Measurements from ENCODE around the gene ZNF428. TPM values are rescaled to one million over a fixed set of nuclear protein-coding genes. Genes with fewer than 3 reads are reported as not detected.

ZNF428 gene
- total RNA-seq, 1 donor = 37.3 TPM

DNA sequence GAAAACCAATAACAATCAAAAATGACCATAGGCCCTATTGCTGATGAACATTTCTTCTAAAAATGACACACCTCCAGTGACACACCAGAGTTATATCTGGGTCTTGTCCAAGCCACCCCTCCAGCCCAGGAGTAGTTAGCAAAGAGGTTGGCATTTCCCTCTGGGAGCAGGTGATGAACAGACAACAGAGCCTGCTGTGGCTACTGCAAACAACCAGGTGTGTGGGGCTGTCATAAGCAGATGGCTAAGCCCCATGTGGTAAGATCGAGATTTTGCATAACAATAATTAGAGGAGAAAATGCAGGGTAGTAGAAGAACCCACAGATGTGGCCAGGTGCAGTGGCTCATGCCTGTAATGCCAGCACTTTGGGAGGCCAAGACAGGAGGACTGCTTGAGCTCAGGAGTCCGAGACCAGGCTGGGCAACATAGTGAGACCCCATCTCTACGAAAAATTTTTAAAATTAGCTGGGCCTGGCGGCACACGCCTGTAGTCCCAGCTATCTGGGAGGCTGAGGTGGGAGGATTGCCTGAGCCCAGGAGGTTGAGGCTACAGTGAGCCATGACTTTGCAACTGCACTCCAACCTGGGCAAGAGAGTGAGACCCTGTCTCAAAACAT lies 49.1 kb downstream of the ZNF428 start:
- DNase-seq (ENCODE audit: insufficient read length, low spot score, missing footprints) = peak; percentile 48
- H3K36me3 ChIP-seq (ENCODE audit: insufficient read depth, low read length) = peaks cover 3% of the 10 kb centered on the region
- TF ChIP-seq, protein P1, sequence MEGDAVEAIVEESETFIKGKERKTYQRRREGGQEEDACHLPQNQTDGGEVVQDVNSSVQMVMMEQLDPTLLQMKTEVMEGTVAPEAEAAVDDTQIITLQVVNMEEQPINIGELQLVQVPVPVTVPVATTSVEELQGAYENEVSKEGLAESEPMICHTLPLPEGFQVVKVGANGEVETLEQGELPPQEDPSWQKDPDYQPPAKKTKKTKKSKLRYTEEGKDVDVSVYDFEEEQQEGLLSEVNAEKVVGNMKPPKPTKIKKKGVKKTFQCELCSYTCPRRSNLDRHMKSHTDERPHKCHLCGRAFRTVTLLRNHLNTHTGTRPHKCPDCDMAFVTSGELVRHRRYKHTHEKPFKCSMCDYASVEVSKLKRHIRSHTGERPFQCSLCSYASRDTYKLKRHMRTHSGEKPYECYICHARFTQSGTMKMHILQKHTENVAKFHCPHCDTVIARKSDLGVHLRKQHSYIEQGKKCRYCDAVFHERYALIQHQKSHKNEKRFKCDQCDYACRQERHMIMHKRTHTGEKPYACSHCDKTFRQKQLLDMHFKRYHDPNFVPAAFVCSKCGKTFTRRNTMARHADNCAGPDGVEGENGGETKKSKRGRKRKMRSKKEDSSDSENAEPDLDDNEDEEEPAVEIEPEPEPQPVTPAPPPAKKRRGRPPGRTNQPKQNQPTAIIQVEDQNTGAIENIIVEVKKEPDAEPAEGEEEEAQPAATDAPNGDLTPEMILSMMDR (IDR thresholded peaks at IDR 0.05; ENCODE audit: extremely low read depth, low read depth, low read length) = no peak

DNA sequence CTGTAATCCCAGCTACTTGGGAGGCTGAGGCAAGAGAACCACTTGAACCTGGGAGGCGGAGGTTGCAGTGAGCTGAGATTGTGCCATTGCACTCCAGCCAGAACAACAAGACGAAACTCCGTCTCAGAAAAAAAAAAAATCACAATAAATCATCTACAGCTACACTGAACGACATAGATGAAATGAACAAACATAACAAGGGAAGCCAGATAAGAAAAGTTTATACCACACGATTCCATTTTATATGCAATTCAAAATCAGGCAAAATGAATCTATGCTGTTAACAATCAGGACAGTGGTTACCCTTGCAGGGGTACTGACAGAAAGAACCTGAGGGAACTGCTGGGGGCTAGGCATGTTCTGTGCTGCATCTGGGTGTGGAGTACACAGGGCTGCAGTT lies 49.8 kb downstream of the ZNF428 start:
- peaks cover 3% of the 10 kb centered on the region for H3K36me3 ChIP-seq (ENCODE audit: insufficient read depth, low read length)
- H3K79me2 ChIP-seq (ENCODE audit: insufficient read depth, low read length) = peaks cover 68% of the 10 kb centered on the region
- H4K20me1 ChIP-seq (ENCODE audit: insufficient read depth, low read length) = peaks cover 4% of the 10 kb centered on the region
- H3K27ac ChIP-seq (ENCODE audit: low read depth, low read length) = no peak overlapping the region
- H3K4me3 ChIP-seq (ENCODE audit: insufficient read depth, low read length) = no peak overlapping the region
- DNase-seq (ENCODE audit: insufficient read length, low spot score, missing footprints) = peak; percentile 57
- TF ChIP-seq, protein P1 (IDR thresholded peaks at IDR 0.05; ENCODE audit: extremely low read depth, low read depth, low read length) = no peak
- no peaks in the 10 kb centered on the region for H3K9me3 ChIP-seq (ENCODE audit: low read depth, low read length)
- H2AFZ ChIP-seq (ENCODE audit: low read length) = no peak overlapping the region
- no peak overlapping the region for H3K4me2 ChIP-seq (ENCODE audit: insufficient read depth, low read length)
- no peaks in the 10 kb centered on the region for H3K27me3 ChIP-seq (ENCODE audit: insufficient read depth, low read length)
- peaks cover 15% of the 10 kb centered on the region for H3K4me1 ChIP-seq (ENCODE audit: insufficient read depth, low read length)

More for the DNA sequence above, 49.1 kb downstream of the ZNF428 start:
- Histone ChIP-seq H3K4me2 (ENCODE audit: insufficient read depth, low read length) (no peak overlapping the region), H3K27me3 (ENCODE audit: insufficient read depth, low read length) (no peaks in the 10 kb centered on the region), H3K4me3 (ENCODE audit: insufficient read depth, low read length) (no peak overlapping the region), H3K9me3 (ENCODE audit: low read depth, low read length) (no peaks in the 10 kb centered on the region), H3K79me2 (ENCODE audit: insufficient read depth, low read length) (peaks cover 68% of the 10 kb centered on the region), H3K4me1 (ENCODE audit: insufficient read depth, low read length) (peaks cover 18% of the 10 kb centered on the region), H3K27ac (ENCODE audit: low read depth, low read length) (no peak overlapping the region), H4K20me1 (ENCODE audit: insufficient read depth, low read length) (peaks cover 4% of the 10 kb centered on the region), H2AFZ (ENCODE audit: low read length) (no peak overlapping the region)

DNA sequence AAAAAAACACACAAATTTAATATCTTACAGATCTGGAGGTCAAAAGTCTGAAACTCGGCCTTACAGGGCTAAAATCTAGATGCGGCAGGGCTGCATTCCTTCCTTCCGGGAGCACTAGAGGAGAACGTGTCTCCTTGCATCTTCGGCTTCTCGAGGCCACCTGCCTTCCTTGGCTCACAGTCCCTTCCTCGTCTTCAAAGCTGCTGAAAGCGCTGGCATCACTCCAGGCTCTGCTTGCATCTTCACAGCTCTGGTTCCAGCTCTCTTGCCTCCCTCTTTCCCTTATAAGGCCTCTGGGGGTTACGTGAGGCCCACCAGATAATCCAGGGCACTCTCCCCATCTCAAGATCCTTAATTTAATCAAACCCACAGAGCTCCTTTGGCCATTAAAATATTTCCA lies 54.6 kb downstream of the ZNF428 start:
- H3K36me3 ChIP-seq (ENCODE audit: insufficient read depth, low read length) = peaks cover 2% of the 10 kb centered on the region
- no peak overlapping the region for H2AFZ ChIP-seq (ENCODE audit: low read length)
- no peaks in the 10 kb centered on the region for H3K9me3 ChIP-seq (ENCODE audit: low read depth, low read length)
- H3K4me2 ChIP-seq (ENCODE audit: insufficient read depth, low read length) = no peak overlapping the region
- peaks cover 25% of the 10 kb centered on the region for H3K4me1 ChIP-seq (ENCODE audit: insufficient read depth, low read length)
- DNase-seq (ENCODE audit: insufficient read length, low spot score, missing footprints) = no peak
- no peaks in the 10 kb centered on the region for H3K27me3 ChIP-seq (ENCODE audit: insufficient read depth, low read length)
- no peak overlapping the region for H3K27ac ChIP-seq (ENCODE audit: low read depth, low read length)
- peaks cover 41% of the 10 kb centered on the region for H3K79me2 ChIP-seq (ENCODE audit: insufficient read depth, low read length)
- no peak overlapping the region for H3K4me3 ChIP-seq (ENCODE audit: insufficient read depth, low read length)
- peaks cover 2% of the 10 kb centered on the region for H4K20me1 ChIP-seq (ENCODE audit: insufficient read depth, low read length)
- TF ChIP-seq, protein P1 (IDR thresholded peaks at IDR 0.05; ENCODE audit: extremely low read depth, low read depth, low read length) = no peak

DNA sequence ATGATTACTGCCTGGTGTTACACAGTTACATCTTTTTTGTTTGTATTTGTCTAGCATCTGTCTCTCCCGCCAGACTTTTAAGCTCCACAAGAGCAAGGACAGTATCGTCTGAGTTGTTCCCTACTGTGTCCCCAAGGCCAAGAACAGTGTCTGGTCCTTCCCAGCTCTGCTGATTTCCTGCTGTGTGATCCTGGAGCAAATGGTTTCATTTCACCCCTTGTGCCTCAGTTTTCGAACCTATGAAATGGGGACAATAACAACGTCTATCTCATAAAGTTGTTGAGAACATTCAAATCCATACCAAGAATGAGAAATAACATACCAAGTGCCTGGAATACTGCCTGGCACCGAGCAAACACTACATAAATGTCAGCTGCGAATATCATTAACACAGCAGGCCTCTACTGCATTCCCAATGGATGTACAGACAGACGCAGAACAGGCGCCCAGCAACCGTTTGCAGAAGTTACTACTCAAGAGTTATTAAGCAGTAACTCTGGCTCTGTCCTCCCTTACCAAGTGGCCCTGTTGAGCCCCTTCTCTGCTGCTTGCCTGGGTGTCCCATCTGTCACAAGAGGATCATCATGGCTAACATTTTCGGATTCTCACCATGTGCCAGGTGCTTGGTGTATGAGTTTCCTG lies 55.5 kb downstream of the ZNF428 start:
- no peak overlapping the region for H2AFZ ChIP-seq (ENCODE audit: low read length)
- H3K4me3 ChIP-seq (ENCODE audit: insufficient read depth, low read length) = no peak overlapping the region
- H3K79me2 ChIP-seq (ENCODE audit: insufficient read depth, low read length) = peaks cover 36% of the 10 kb centered on the region
- H4K20me1 ChIP-seq (ENCODE audit: insufficient read depth, low read length) = no peaks in the 10 kb centered on the region
- H3K27me3 ChIP-seq (ENCODE audit: insufficient read depth, low read length) = no peaks in the 10 kb centered on the region
- H3K9me3 ChIP-seq (ENCODE audit: low read depth, low read length) = no peaks in the 10 kb centered on the region
- H3K4me1 ChIP-seq (ENCODE audit: insufficient read depth, low read length) = peaks cover 25% of the 10 kb centered on the region
- DNase-seq (ENCODE audit: insufficient read length, low spot score, missing footprints) = no peak
- H3K27ac ChIP-seq (ENCODE audit: low read depth, low read length) = peak overlapping the region; percentile 89
- peaks cover 4% of the 10 kb centered on the region for H3K36me3 ChIP-seq (ENCODE audit: insufficient read depth, low read length)
- TF ChIP-seq, protein P1 (IDR thresholded peaks at IDR 0.05; ENCODE audit: extremely low read depth, low read depth, low read length) = no peak
- H3K4me2 ChIP-seq (ENCODE audit: insufficient read depth, low read length) = no peak overlapping the region
